ENCODE data around the gene CASP5.
A peak's percentile ranks its signal among the peaks of the same experiment; 100 is the strongest.
"Not testable (repeated sequence)": the region's sequence is repeated elsewhere in the genome, so short reads cannot be mapped to it uniquely, and the experiment has no call there.

CASP5 gene

GRCh38 chr11:105033343-105033742 lies 10.4 kb upstream of the CASP5 start:
- DNase-seq (ENCODE audit: low spot score), result no peak

GRCh38 chr11:105032495-105032894 lies 9.5 kb upstream of the CASP5 start:
- no peak for DNase-seq (ENCODE audit: low spot score)

- no peak for DNase-seq (ENCODE audit: low spot score)
Observed at GRCh38 chr11:105027678-105028077, 4.7 kb upstream of the CASP5 start.

- no peak for DNase-seq (ENCODE audit: low spot score)
Observed at GRCh38 chr11:105024394-105024793, 1.4 kb upstream of the CASP5 start.

- no peak for DNase-seq (ENCODE audit: low spot score)
Observed at GRCh38 chr11:105022527-105022926, 441 bp downstream of the CASP5 start.

- no peak for DNase-seq (ENCODE audit: low spot score)
Observed at GRCh38 chr11:105007463-105007862, 15.5 kb downstream of the CASP5 start.

DNA sequence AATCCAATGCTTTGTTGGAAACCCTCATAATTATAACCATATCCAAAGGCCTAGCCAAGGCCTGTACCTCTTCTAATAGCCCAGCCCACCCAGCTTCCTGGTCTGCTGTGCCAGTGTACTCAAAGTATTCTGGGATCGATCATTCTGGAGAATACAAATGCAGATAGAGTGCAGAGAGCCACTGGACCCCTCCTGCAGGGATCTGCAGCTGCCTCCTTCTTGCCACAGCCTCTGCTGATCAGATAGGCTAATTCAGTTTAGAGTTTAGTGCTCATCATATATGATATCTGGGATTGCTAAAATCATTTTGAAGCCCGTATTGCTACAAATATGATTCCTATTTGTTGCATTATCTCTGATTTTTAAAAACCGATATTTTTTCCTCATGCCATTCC lies 17.5 kb downstream of the CASP5 start:
- DNase-seq (ENCODE audit: low spot score), result no peak

- DNase-seq (ENCODE audit: low spot score), result no peak
Observed at GRCh38 chr11:105004021-105004420, 18.9 kb downstream of the CASP5 start.

GRCh38 chr11:105003151-105003550 lies 19.8 kb downstream of the CASP5 start:
- DNase-seq (ENCODE audit: low spot score), result no peak

DNA sequence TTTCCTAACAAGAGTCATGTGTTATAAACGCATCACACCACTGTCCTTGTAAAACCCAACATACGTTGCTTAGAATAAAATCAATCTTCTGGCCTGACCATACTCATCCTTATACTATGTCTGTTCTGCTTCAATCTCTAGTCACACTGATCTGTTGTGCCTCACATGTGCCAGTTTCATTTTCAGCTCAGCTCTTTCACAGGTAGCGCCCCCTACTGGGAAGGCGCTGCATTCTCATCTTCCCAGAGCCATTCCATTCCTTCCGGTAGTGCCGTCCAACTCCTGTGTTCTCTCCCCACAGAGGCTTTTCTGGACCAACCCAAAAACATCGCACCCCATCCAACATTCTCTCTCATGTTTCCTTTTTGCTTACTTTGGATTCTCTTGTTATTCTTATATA lies 22.2 kb downstream of the CASP5 start:
- DNase-seq (ENCODE audit: low spot score), result no peak

DNA sequence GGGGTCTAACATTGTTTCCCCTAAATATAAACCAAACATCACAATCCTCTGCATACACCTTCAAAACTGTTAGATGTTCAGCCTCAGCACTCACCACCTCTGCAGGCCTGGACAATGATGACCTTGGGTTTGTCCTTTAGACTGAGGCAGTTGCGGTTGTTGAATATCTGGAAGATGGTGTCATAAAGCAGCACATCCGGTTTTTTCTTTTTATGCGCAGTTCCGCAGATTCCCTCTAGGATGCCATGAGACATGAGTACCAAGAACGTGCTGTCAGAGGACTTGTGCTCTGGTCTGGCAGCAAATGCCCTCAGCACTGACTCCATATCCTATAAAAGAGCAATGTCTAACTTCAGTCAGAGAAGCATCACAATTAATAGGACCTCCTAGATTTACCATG lies 22.8 kb downstream of the CASP5 start:
- DNase-seq (ENCODE audit: low spot score), result peak; percentile 65

- DNase-seq (ENCODE audit: low spot score), result no peak
Observed at GRCh38 chr11:104999721-105000120, 23.2 kb downstream of the CASP5 start.

GRCh38 chr11:104997288-104997687 lies 25.7 kb downstream of the CASP5 start:
- no peak for DNase-seq (ENCODE audit: low spot score)

DNA sequence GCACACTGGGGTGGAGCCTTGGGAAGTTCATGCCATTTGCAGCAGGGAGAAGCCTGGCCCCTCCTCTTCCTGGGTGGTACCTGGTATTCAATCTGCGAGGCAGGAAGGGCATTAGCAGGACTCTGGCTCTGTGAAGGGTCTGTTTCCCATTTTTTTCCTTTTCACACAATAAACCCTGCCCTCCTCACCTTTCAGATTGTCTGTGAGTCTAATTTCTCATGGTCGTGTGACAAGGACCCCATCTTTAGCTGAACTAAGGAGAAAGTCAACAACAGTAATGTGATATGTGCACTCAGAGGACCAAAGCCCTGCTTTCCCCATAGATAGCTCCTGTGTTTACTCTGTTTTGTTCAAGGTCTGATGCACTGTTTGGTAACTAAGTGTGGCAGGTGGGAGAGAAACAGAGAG lies 28.0 kb downstream of the CASP5 start:
- DNase-seq (ENCODE audit: low spot score), result no peak

GRCh38 chr11:104992781-104993180 lies 30.2 kb downstream of the CASP5 start:
- no peak for DNase-seq (ENCODE audit: low spot score)

DNA sequence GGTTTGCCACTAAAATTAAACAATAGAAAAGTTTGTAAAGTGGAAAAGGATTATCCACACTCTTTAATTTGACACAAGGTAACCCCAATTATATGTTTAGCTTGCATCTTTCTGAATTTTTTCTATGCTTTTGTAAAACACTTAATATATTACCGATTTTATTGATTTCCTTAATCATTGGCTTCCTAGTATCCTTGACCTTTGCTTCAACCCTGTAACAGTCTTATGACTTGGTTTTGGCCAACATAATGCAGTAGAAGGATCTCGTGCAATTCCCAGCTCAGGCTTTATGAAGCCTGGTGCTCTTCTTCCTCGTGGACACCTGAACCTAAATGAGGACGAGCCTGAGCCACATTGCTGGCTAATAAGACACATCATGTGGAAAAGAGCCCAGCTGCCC lies 31.0 kb downstream of the CASP5 start:
- no peak for DNase-seq (ENCODE audit: low spot score)

DNA sequence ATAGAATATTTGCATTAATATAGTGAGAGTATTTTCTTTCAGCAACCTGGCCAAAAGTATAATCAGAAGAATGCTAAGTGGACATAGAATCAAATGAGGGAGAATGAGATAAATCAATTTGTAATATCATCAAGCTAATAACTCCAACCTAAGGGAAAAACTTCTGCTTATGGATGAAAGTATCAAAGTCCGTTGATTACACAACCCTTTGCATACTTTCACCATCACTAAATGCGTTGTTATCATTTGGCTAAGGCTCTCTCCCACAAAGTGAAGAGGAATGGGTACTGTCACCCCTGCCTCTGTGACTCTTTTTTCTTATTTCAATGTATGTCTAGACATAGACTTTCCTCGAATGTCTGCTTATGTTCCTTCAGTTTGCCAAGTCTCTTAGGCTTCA lies 38.2 kb downstream of the CASP5 start:
- DNase-seq (ENCODE audit: low spot score), result no peak

DNA sequence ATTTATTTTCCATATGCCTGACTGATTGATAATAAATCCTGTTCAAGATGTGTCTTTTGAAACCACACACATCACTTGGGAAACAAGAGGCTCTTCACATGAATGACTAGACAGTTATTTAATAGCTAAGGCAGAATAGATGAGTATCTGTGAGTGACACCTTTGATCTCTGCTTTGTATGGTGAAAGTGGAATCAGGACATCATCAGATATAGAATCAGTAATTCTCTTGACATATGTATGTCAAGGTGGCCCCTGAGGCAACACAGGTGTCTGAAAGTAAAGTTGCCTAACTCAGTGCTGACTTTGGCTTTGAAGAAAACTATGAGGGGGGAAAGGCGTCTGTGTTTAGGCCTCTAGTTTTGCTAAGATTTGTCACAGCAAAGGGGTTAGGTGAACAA lies 43.1 kb downstream of the CASP5 start:
- no peak for DNase-seq (ENCODE audit: low spot score)

DNA sequence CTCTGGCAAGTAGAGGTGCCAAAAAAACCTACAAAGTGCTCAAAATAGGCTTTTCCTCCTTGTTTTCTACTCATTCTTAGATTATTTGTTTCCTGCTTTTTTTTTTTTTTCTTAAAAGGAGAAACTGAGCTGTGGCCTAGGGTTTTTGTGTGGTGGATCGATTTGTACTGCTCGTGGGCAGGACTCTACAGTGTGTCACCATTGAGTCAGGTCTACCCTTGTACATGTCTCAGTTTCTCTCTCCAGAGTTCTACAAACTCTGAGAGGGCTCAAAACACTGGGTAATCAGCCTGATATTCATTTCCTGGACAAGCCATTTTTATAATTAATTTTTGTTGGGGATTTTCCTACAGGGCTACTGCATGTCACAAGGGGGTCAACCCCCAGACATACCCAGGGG lies 49.4 kb downstream of the CASP5 start:
- DNase-seq (ENCODE audit: low spot score), result no peak

DNA sequence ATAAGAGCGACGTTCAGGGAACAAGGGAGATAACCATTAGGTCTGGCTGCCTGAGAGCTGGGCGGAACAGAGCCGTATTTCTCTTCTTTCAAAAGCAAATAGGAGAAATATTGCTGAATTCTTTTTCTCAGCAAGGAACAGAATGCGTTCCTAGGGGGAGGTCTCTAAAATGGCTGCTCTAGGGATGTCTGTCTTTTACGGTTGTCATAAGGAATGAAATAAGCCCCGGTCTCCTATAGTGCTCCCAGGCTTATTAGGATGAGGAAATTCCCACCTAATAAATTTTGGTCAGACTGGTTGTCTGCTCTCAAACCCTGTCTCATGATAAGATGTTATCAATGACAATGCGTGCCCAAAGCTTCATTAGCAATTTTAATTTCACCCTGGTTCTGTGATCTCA lies 50.0 kb downstream of the CASP5 start:
- DNase-seq (ENCODE audit: low spot score), result not testable (repeated sequence)

DNA sequence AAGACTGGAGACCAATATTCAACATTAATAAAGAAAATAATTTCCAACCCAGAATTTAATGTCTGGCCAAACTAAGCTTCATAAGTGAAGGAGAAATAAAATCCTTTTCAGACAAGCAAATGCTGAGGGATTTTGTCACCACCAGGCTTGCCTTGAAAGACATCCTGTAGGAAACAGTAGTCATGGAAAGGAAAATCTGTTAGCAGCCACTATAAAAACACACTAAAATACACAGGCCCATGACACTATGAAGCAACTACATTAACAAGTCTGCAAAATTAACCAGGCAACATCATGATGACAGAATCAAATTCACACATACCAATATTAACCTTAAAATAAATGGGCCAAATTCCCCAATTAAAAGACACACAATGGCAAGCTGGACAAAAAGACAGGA lies 52.2 kb downstream of the CASP5 start:
- no peak for DNase-seq (ENCODE audit: low spot score)

DNA sequence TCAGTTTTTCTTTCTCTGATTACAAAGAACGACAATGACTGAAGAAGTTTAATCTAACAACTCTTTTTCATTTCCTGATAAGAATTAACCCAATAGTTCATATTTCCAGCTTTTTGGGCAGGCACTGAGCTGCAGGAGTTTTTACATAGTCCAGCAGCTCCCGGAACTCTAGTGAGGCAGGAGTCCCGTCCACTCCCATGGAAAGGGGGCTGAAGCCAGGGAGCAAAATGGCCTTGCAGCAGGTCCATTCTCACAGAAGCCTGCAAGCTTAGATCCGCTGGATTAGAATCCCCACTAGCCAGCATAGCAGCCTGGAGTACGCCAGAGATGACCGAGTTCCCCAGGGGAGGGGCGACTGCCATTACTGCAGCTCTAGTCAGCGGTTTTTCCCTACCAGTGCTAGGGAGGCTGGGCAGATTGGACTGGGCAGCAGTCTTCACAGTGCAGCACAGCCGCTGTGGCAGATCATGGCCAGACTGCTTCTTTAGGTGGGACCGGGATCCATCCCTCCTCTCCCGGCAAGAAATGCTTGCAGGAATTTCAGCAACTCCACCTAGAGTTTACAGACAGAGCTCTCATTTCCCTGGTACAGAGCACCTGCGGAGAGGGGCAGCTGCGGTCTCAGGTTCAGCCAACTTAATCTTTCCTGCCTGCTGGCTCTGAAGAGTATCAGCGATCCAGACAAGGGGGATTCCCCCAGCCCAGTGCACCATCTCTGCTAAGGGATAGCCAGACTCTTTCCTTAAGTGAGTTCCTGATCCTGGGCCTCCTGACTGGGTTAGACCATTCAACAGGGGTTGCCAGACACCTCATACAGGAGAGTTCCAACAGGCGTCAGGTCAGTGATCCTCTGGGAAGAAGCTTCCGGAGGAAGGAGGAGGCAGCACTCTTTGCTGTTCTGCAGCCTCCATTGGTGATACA lies 53.9 kb downstream of the CASP5 start:
- DNase-seq (ENCODE audit: low spot score), result peak; percentile 14

DNA sequence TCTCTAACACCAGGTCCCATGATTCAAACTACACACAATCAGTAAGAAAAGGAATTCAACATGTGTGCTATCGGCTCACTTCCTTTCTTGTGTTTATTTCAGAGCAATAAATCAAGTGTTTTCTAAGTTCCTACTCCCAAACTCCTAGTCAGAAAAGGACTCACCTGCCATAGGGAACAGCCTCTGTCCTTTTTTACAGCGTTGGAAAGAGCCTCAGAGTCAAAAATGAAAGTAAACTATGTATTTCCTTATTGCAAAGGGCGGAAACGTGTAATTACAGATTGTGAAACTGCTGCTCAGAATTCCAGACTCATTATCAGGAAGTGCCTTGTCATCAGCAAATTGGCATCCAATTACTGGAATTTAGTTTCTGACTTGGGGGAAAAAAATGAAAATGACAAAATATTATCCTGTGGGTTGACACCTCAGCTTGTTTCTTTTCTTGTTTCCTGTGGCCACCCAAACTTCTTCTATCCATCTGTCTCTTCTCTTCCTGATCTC lies 54.6 kb downstream of the CASP5 start, which contains the start of gene CASP4:
TSS of gene CASP4 (minus strand) at position 220 of the 501 bp plus-strand sequence. CDS start at position 171, 49 bp downstream.
- peak; percentile 96 for DNase-seq (ENCODE audit: low spot score)
